WTC11 (cell line): ENCODE results near the gene KRTAP10-3. TPM values are rescaled to one million over a fixed set of nuclear protein-coding genes. Genes with fewer than 3 reads are reported as not detected.

Experiments
- ATAC-seq: fragments of 200-7000 bp; cut with Tn5 transposase; 2 replicates; pipeline ENCODE4 v1.10.0; 2021; ENCODE audit warnings: mild to moderate bottlenecking, moderate library complexity
- CTCF ChIA-PET: fragments of 300-600 bp; sonication (Branson Sonifier 250); formaldehyde crosslinking; loops from one replicate; lab custom pipeline; 2021; ENCODE audit warnings: antibody characterized with exemption; lab: Charles Lee
- POLR2A ChIA-PET: fragments of 350-600 bp; sonication (Branson Sonifier 250); formaldehyde crosslinking; loops from one replicate; lab custom pipeline; 2021; ENCODE audit warnings: antibody characterized with exemption; lab: Charles Lee
- DNase-seq: peaks from one replicate; pipeline ENCODE4 v3.0.0; 2021; ENCODE audit warnings: low spot score
- H3K27ac Mint-ChIP-seq: 2 replicates; pipeline ENCODE4 v1.8.0; 2021; ENCODE audit warnings: mixed read lengths
- H3K27me3 Mint-ChIP-seq: 2 replicates; pipeline ENCODE4 v1.8.0; 2021; ENCODE audit warnings: low read depth, mild to moderate bottlenecking, moderate library complexity, mixed read lengths
- H3K36me3 Mint-ChIP-seq: 2 replicates; pipeline ENCODE4 v1.8.0; 2021; ENCODE audit warnings: mixed read lengths
- H3K4me1 Mint-ChIP-seq: 2 replicates; pipeline ENCODE4 v1.8.0; 2022; ENCODE audit warnings: mixed read lengths
- H3K4me3 Mint-ChIP-seq: 2 replicates; pipeline ENCODE4 v1.8.0; 2021; ENCODE audit warnings: mild to moderate bottlenecking, moderate library complexity, mixed read lengths
- H3K9me3 Mint-ChIP-seq: 2 replicates; pipeline ENCODE4 v1.8.0; 2021; ENCODE audit warnings: mixed read lengths
- AFF4 ChIP-seq: sonication (generic); formaldehyde crosslinking; IDR thresholded peaks from 2 replicates; pipeline ENCODE4 v1.8.1; 2023; ENCODE audit warnings: mild to moderate bottlenecking, missing genetic modification reagents, borderline replicate concordance
- AR ChIP-seq: fragments of 250-450 bp; sonication (Bioruptor Pico); IDR thresholded peaks from 2 replicates; pipeline ENCODE4 v1.9.0; 2021; ENCODE audit warnings: mild to moderate bottlenecking
- ATF2 ChIP-seq: sonication (generic); formaldehyde crosslinking; IDR thresholded peaks from 2 replicates; pipeline ENCODE4 v1.8.1; 2022; ENCODE audit warnings: low read depth, missing genetic modification reagents, borderline replicate concordance
- CBFB ChIP-seq: sonication (generic); formaldehyde crosslinking; IDR thresholded peaks from 2 replicates; pipeline ENCODE4 v1.8.1; 2022; ENCODE audit warnings: mild to moderate bottlenecking, low read depth, missing genetic modification reagents
- CTCF ChIP-seq: fragments of 200-600 bp; IDR thresholded peaks from 2 replicates; pipeline ENCODE4 v1.8.0; 2022; ENCODE audit warnings: antibody characterized with exemption
- ESRRA ChIP-seq: sonication (generic); formaldehyde crosslinking; IDR thresholded peaks from 2 replicates; pipeline ENCODE4 v1.8.1; 2022; ENCODE audit warnings: mild to moderate bottlenecking, missing genetic modification reagents, borderline replicate concordance
- FOXP1 ChIP-seq: sonication (generic); formaldehyde crosslinking; IDR thresholded peaks from 2 replicates; pipeline ENCODE4 v1.8.0; 2022; ENCODE audit warnings: missing genetic modification reagents, mild to moderate bottlenecking, moderate library complexity, borderline replicate concordance
- GTF2I ChIP-seq: fragments of 250-450 bp; sonication (Bioruptor Pico); conservative IDR thresholded peaks from 2 replicates; pipeline ENCODE4 v1.4.0; 2021; ENCODE audit warnings: mild to moderate bottlenecking
- JAZF1 ChIP-seq: fragments of 250-450 bp; sonication (Bioruptor Pico); IDR thresholded peaks from 2 replicates; pipeline ENCODE4 v1.9.0; 2021; ENCODE audit warnings: moderate library complexity, mild to moderate bottlenecking, inconsistent platforms
- JUN ChIP-seq: sonication (generic); formaldehyde crosslinking; IDR thresholded peaks from 2 replicates; pipeline ENCODE4 v1.8.0; 2023; ENCODE audit warnings: mild to moderate bottlenecking, missing genetic modification reagents
- NR2C2 ChIP-seq: sonication (generic); formaldehyde crosslinking; IDR thresholded peaks from 2 replicates; pipeline ENCODE4 v1.8.0; 2022; ENCODE audit warnings: mild to moderate bottlenecking, missing genetic modification reagents
- NR3C1 ChIP-seq: sonication (generic); formaldehyde crosslinking; conservative IDR thresholded peaks from 2 replicates; pipeline ENCODE4 v1.8.1; 2023; ENCODE audit warnings: low read depth, mild to moderate bottlenecking, missing genetic modification reagents
- SMAD4 ChIP-seq: sonication (generic); formaldehyde crosslinking; IDR thresholded peaks from 2 replicates; pipeline ENCODE4 v1.8.0; 2022; ENCODE audit warnings: mild to moderate bottlenecking, missing genetic modification reagents
- SOX15 ChIP-seq: fragments of 250-450 bp; sonication (Bioruptor Pico); IDR thresholded peaks from 2 replicates; pipeline ENCODE4 v1.9.0; 2021; ENCODE audit warnings: mild to moderate bottlenecking
- SP1 ChIP-seq: sonication (generic); formaldehyde crosslinking; conservative IDR thresholded peaks from 2 replicates; pipeline ENCODE4 v1.8.1; 2022; ENCODE audit warnings: missing genetic modification reagents
- TEAD1 ChIP-seq: sonication (generic); formaldehyde crosslinking; IDR thresholded peaks from 2 replicates; pipeline ENCODE4 v1.8.0; 2022; ENCODE audit warnings: mild to moderate bottlenecking, missing genetic modification reagents
- ZBTB21 ChIP-seq: sonication (generic); formaldehyde crosslinking; IDR thresholded peaks from 2 replicates; pipeline ENCODE4 v1.8.1; 2023; ENCODE audit warnings: mild to moderate bottlenecking, missing genetic modification reagents, borderline replicate concordance
- ZBTB43 ChIP-seq: sonication (generic); formaldehyde crosslinking; IDR thresholded peaks from 2 replicates; pipeline ENCODE4 v1.8.1; 2023; ENCODE audit warnings: mild to moderate bottlenecking, missing genetic modification reagents
- ZMAT4 ChIP-seq: fragments of 250-450 bp; sonication (Bioruptor Pico); IDR thresholded peaks from 2 replicates; pipeline ENCODE4 v1.9.0; 2021; ENCODE audit warnings: mild to moderate bottlenecking
- ZNF317 ChIP-seq: sonication (generic); formaldehyde crosslinking; IDR thresholded peaks from 2 replicates; pipeline ENCODE4 v1.8.1; 2023; ENCODE audit warnings: low read depth, mild to moderate bottlenecking, moderate library complexity, missing genetic modification reagents, borderline replicate concordance
- total RNA-seq: library from RNA; stranded (reverse); gene quantifications from 3 replicates; pipeline ENCODE4 v1.2.3, GENCODE V29; 2021

Gene KRTAP10-3
- total RNA-seq, 1 experiment from 2014 or later: not detected

GRCh38 chr21:44569861-44570517, 11.4 kb upstream of the KRTAP10-3 start:
- H3K4me1 Mint-ChIP-seq: peaks cover 7% of the 10 kb centered on the region
- peaks cover 23% of the 10 kb centered on the region for H3K9me3 Mint-ChIP-seq
- ChIA-PET CTCF (no interaction called here), POLR2A (no interaction called here)
- no peak overlapping the region for H3K4me3 Mint-ChIP-seq
- peaks cover 6% of the 10 kb centered on the region for H3K27me3 Mint-ChIP-seq
- H3K27ac Mint-ChIP-seq: no peak overlapping the region; the same call in 1 of the 2 replicates
- ATAC-seq (no peak), DNase-seq (no peak)
- TF ChIP-seq CTCF (no peak), ZBTB43 (no peak), SOX15 (CRISPR knock-in tag) (no peak), NR2C2 (CRISPR knock-in tag) (no peak), ZMAT4 (CRISPR knock-in tag) (no peak), TEAD1 (no peak), AR (CRISPR knock-in tag) (no peak), JUN (CRISPR knock-in tag) (no peak), ZBTB21 (no peak), CBFB (CRISPR knock-in tag) (no peak), FOXP1 (no peak), ATF2 (no peak), SMAD4 (CRISPR knock-in tag) (no peak), ESRRA (no peak), GTF2I (no peak), SP1 (no peak)
- peaks cover 17% of the 10 kb centered on the region for H3K36me3 Mint-ChIP-seq

GRCh38 chr21:44568667-44569556, 10.3 kb upstream of the KRTAP10-3 start:
- ATAC-seq: no peak
- Mint-ChIP-seq H3K27me3 (peaks cover 6% of the 10 kb centered on the region), H3K4me1 (no peaks in the 10 kb centered on the region), H3K36me3 (peaks cover 17% of the 10 kb centered on the region), H3K4me3 (no peak overlapping the region), H3K9me3 (peaks cover 23% of the 10 kb centered on the region), H3K27ac (no peak overlapping the region)
- no peak for DNase-seq
- CTCF ChIA-PET: interaction anchor here (1.2 kb wide), 1 partner anchor 224 kb away, joined by 3 read pairs; no protein-coding TSS in a partner anchor
- POLR2A ChIA-PET: no interaction called here
- TF ChIP-seq ZNF317 (CRISPR knock-in tag) (no peak), JAZF1 (CRISPR knock-in tag) (no peak), AR (CRISPR knock-in tag) (no peak), AFF4 (CRISPR knock-in tag) (no peak), NR3C1 (CRISPR knock-in tag) (no peak)
